Measurements from ENCODE around the gene CCDC197.

- TF ChIP-seq, protein P1, sequence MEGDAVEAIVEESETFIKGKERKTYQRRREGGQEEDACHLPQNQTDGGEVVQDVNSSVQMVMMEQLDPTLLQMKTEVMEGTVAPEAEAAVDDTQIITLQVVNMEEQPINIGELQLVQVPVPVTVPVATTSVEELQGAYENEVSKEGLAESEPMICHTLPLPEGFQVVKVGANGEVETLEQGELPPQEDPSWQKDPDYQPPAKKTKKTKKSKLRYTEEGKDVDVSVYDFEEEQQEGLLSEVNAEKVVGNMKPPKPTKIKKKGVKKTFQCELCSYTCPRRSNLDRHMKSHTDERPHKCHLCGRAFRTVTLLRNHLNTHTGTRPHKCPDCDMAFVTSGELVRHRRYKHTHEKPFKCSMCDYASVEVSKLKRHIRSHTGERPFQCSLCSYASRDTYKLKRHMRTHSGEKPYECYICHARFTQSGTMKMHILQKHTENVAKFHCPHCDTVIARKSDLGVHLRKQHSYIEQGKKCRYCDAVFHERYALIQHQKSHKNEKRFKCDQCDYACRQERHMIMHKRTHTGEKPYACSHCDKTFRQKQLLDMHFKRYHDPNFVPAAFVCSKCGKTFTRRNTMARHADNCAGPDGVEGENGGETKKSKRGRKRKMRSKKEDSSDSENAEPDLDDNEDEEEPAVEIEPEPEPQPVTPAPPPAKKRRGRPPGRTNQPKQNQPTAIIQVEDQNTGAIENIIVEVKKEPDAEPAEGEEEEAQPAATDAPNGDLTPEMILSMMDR (tag by site-specific recombination; IDR thresholded peaks at IDR 0.05), result no peak
- no peak for TF ChIP-seq ZNF132 (tag by site-specific recombination; IDR thresholded peaks at IDR 0.05; ENCODE audit: borderline replicate concordance)
- TF ChIP-seq ZFP41 (tag by site-specific recombination; IDR thresholded peaks at IDR 0.05; ENCODE audit: borderline replicate concordance), result no peak
- TF ChIP-seq ZNF596 (tag by site-specific recombination; IDR thresholded peaks at IDR 0.05), result no peak
- no peak for TF ChIP-seq ZBTB1 (tag by site-specific recombination; IDR thresholded peaks at IDR 0.05)
- TF ChIP-seq SP2 (tag by site-specific recombination; IDR thresholded peaks at IDR 0.05), result no peak
- TF ChIP-seq YY1 (tag by site-specific recombination; IDR thresholded peaks at IDR 0.05), result no peak
- TF ChIP-seq ZNF24 (tag by site-specific recombination; IDR thresholded peaks at IDR 0.05), result no peak
- no peak for TF ChIP-seq BCL6B (tag by site-specific recombination; IDR thresholded peaks at IDR 0.05)
- no peak for TF ChIP-seq ZNF239 (tag by site-specific recombination; IDR thresholded peaks at IDR 0.05)
- no peak for TF ChIP-seq ZNF280C (tag by site-specific recombination; IDR thresholded peaks at IDR 0.05)
Observed at GRCh38 chr14:93997082-93997481, at the start of gene CCDC197.
